ENCODE data around the gene NMB. TPM values are rescaled to one million over a fixed set of nuclear protein-coding genes. Genes with fewer than 3 reads are reported as not detected.
A peak's percentile ranks its signal among the peaks of the same experiment; 100 is the strongest.
"Not testable (repeated sequence)": the region's sequence is repeated elsewhere in the genome, so short reads cannot be mapped to it uniquely, and the experiment has no call there.

The NMB gene
- total RNA-seq, 1 donor from 2014 or later = 2.0 TPM

- H3K4me3 ChIP-seq = no peak overlapping the region
- H3K27me3 ChIP-seq (ENCODE audit: low read depth) = no peaks in the 10 kb centered on the region
- H3K4me1 ChIP-seq = peaks cover 56% of the 10 kb centered on the region
- no peaks in the 10 kb centered on the region for H3K9me3 ChIP-seq (replicated peaks)
- no peak for TF ChIP-seq CTCF (IDR thresholded peaks at IDR 0.05; ENCODE audit: borderline replicate concordance)
- intact Hi-C loops (cut with micrococcal nuclease) = no loop called here
- H3K36me3 ChIP-seq = peaks cover 91% of the 10 kb centered on the region
- DNase-seq = peak; percentile 71
- peak overlapping the region; percentile 52 for H3K27ac ChIP-seq (replicated peaks)
These were observed 9.5 kb downstream of the NMB start for GRCh38 chr15:84648539-84648938.

GRCh38 chr15:84647726-84648125 lies 10.3 kb downstream of the NMB start:
- no peaks in the 10 kb centered on the region for H3K9me3 ChIP-seq (replicated peaks)
- H3K4me1 ChIP-seq = peaks cover 48% of the 10 kb centered on the region
- peaks cover 99% of the 10 kb centered on the region for H3K36me3 ChIP-seq
- intact Hi-C loops (cut with micrococcal nuclease) = no loop called here
- no peaks in the 10 kb centered on the region for H3K27me3 ChIP-seq (ENCODE audit: low read depth)
- no peak for TF ChIP-seq CTCF (IDR thresholded peaks at IDR 0.05; ENCODE audit: borderline replicate concordance)
- DNase-seq = no peak
- H3K4me3 ChIP-seq = no peak overlapping the region
- H3K27ac ChIP-seq (replicated peaks) = peak overlapping the region; percentile 52

GRCh38 chr15:84645997-84646396 lies 12.0 kb downstream of the NMB start:
- Histone ChIP-seq H3K9me3 (replicated peaks) (no peaks in the 10 kb centered on the region), H3K36me3 (peaks cover 100% of the 10 kb centered on the region), H3K27ac (replicated peaks) (no peak overlapping the region), H3K4me3 (no peak overlapping the region), H3K27me3 (ENCODE audit: low read depth) (no peaks in the 10 kb centered on the region), H3K4me1 (peaks cover 31% of the 10 kb centered on the region)
- no peak for DNase-seq
- intact Hi-C loops (cut with micrococcal nuclease) = no loop called here
- no peak for TF ChIP-seq CTCF (IDR thresholded peaks at IDR 0.05; ENCODE audit: borderline replicate concordance)

GRCh38 chr15:84645496-84645895 lies 12.5 kb downstream of the NMB start:
- no peak overlapping the region for H3K4me3 ChIP-seq
- TF ChIP-seq CTCF (IDR thresholded peaks at IDR 0.05; ENCODE audit: borderline replicate concordance) = no peak
- DNase-seq = no peak
- intact Hi-C loops (cut with micrococcal nuclease) = no loop called here
- no peaks in the 10 kb centered on the region for H3K27me3 ChIP-seq (ENCODE audit: low read depth)
- no peaks in the 10 kb centered on the region for H3K9me3 ChIP-seq (replicated peaks)
- no peak overlapping the region for H3K27ac ChIP-seq (replicated peaks)
- H3K4me1 ChIP-seq = peaks cover 26% of the 10 kb centered on the region
- H3K36me3 ChIP-seq = peaks cover 100% of the 10 kb centered on the region

GRCh38 chr15:84643838-84644237 lies 14.2 kb downstream of the NMB start:
- intact Hi-C loops (cut with micrococcal nuclease) = no loop called here
- DNase-seq = no peak
- no peak for TF ChIP-seq CTCF (IDR thresholded peaks at IDR 0.05; ENCODE audit: borderline replicate concordance)

GRCh38 chr15:84642640-84643039 lies 15.4 kb downstream of the NMB start:
- H3K27ac ChIP-seq (replicated peaks); H3K9me3 ChIP-seq (replicated peaks); H3K27me3 ChIP-seq (ENCODE audit: low read depth); H3K4me1 ChIP-seq; DNase-seq; H3K4me3 ChIP-seq; intact Hi-C loops (cut with micrococcal nuclease): not testable (repeated sequence)
- H3K36me3 ChIP-seq = peaks cover 100% of the 10 kb centered on the region

More at GRCh38 chr15:84643838-84644237, 14.2 kb downstream of the NMB start:
- H3K36me3 ChIP-seq = peaks cover 100% of the 10 kb centered on the region
- H3K27ac ChIP-seq (replicated peaks) = no peak overlapping the region
- no peaks in the 10 kb centered on the region for H3K27me3 ChIP-seq (ENCODE audit: low read depth)
- H3K9me3 ChIP-seq (replicated peaks) = no peaks in the 10 kb centered on the region
- H3K4me1 ChIP-seq = peaks cover 9% of the 10 kb centered on the region
- H3K4me3 ChIP-seq = no peak overlapping the region

- Histone ChIP-seq H3K36me3 (peaks cover 99% of the 10 kb centered on the region), H3K4me1 (peaks cover 11% of the 10 kb centered on the region)
- H3K9me3 ChIP-seq (replicated peaks); H3K4me3 ChIP-seq; intact Hi-C loops (cut with micrococcal nuclease); DNase-seq; H3K27me3 ChIP-seq (ENCODE audit: low read depth); H3K27ac ChIP-seq (replicated peaks): not testable (repeated sequence)
These were observed 16.1 kb downstream of the NMB start for GRCh38 chr15:84641871-84642270.

Measured in left ventricle myocardium inferior (tissue), 1 donor.